GM19328 (cell line): ENCODE results near the gene ZNF664.

Source experiments
- ATAC-seq: cut with Tn5 transposase; IDR thresholded peaks from one replicate; pipeline ENCODE4 v1.9.1; 2021; ENCODE audit warnings: mild to moderate bottlenecking, moderate library complexity; ENCODE audit not compliant: unreplicated experiment

ZNF664 gene

DNA sequence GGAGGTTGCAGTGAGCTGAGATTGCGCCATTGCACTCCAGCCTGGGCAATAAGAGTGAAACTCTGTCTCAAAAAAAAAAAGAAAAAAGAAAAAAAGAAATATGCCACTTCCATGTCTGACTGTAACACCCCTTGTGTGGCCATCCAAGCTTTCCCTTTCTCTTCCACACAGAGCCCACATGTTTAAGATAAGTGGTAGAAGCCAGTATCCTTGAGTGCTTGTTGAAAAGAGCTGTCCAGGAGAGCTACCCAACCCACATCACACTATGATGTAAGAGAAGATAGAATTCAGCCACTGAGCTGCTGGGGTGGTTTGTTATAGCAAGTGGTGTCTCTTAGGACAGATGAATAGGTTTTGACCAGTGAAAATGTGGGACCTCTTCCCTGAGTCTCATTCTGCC is 82.1 kb downstream of the ZNF664 start:
- ATAC-seq: no peak

DNA sequence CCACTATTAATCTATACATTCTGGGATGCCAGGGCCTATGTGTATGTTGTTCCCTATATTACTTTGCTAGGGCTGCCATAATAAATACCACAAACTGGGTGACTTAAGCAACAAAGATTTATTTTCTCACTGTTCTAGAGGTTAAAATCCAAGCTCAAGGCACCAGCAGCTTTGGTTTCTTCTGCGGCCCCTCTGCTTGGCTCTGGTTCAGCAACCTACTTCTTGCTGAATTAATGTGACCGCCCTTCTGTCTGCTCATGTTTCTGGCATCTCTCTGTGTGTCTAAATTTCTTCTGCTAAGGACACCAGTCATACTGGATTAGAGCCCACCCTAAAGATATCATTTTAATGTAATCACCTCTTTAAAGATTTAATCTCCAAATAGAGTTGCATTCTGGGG is 84.7 kb downstream of the ZNF664 start:
- no peak for ATAC-seq

DNA sequence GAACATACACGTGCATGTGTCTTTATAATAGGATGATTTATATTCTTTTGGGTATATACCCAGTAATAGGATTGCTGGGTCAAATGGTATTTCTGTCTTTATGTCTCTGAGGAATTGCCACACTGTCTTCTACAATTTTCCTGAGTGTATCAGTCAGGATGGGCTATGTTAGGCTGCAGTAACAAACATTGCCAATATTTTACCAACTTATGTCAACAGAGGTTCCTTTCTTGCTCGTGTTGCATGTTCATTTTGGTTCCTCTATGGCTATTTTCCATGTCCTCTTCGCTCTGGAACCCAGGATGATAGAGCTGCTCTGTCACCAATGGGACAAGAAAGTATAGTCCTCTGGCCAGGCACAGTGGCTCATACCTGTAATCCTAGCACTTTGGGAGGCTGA is 86.7 kb downstream of the ZNF664 start:
- no peak for ATAC-seq
